ENCODE data around the gene CACNA1H.
"Not testable (repeated sequence)": the region's sequence is repeated elsewhere in the genome, so short reads cannot be mapped to it uniquely, and the experiment has no call there.

Gene CACNA1H

DNA sequence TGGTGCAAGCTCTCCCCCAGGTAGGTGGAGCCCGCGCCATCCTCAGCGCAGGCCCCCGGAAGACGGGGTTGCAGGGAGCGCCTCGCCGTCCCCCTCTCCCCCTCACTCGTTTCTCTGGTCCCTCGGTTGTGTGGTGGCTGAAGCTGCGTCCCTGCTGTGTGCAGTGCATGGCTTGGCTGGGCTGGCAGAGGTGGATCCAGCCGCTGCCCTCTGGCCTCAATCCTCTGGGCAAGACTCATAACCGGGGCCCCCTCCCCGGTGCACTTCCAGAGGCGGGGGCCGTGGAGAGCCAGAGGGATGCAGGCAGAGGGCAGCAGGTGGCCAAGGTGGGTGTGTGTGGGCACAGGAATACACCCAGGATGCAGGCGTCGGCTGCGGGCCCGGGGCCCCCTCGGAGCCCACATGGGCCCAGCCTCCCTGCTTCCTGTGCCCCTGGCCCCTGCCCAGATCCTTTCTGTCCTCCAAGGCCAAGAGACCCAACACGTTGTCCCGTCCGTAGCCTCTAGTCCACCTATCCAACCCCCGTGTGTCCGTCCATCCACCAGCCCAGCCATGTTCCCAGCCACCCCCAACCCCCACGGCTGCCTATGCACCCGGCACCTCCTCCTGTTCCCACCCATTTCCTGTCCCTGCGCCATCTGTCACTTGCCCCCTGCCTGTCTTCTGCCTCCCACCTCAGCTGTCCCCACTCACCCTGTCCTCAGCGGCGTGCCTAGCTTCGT, 62.8 kb downstream of the CACNA1H start:
- no peak for DNase-seq

DNA sequence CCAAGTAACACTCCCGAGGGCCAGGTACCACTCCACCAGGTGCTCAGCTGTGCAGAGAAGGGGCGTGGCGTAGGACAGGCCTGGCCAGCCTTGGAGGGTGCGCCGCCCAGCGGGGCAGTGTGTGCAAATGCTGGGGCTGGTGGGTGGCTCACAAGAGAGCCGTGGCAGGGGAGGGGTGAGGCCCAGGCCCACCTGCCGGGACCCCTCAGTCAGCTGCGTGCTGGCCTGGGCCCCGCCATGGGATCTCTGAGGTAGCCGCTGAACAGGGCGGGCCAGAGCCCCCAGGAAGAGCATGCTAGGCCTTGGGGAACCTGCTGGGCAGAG, 63.4 kb downstream of the CACNA1H start:
- no peak for DNase-seq

DNA sequence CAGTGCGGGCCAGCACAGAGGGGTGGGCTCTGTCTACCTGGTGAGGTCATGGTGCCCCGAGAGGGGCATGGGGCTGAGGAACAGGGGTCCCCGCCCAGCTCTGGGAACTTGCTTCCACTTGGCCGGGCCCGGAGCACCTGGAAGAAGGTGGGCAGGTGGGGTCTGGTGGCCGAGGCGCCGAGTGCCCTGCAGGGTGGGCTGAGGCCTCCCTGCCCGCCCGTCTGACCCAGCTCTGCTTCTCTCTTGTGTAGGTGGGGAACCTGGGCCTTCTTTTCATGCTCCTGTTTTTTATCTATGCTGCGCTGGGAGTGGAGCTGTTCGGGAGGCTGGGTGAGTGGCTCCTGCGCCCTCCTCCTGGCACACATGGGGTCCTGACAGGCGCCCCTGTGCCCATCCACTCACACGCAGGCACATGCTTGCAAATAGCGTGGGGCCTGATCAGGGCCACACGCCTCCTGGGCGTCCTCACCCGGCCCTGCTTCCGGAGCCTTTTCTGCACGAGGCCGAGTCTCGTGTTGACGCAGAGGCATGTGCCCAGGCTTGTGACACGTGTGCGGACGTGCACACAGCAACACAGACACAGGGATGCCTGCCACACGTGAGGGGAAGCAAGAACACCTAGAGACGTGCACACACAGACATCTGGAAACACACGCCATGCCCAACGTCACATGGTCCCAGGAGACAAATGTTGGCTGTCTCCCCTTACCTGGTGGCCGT, 63.9 kb downstream of the CACNA1H start:
- DNase-seq: no peak

DNA sequence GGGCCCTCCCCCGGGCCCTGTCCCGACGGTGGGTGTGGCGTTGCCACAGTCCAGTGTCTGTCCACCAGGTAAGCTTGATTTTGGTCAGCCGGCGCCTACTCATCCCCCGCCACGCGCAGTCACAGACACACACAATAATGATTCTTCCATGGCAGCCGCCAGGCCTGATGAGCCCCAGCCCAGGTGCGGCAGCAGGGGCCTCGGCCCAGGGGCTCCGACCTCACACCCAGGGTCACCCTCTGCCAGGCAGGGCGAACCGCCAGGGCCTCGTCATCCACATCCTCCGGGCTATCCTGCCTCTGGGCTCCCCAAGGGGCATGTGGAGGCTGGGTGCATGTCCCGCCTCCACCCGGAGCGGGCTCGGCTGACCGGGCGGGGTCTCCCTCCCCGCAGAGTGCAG, 64.6 kb downstream of the CACNA1H start:
- DNase-seq: no peak

DNA sequence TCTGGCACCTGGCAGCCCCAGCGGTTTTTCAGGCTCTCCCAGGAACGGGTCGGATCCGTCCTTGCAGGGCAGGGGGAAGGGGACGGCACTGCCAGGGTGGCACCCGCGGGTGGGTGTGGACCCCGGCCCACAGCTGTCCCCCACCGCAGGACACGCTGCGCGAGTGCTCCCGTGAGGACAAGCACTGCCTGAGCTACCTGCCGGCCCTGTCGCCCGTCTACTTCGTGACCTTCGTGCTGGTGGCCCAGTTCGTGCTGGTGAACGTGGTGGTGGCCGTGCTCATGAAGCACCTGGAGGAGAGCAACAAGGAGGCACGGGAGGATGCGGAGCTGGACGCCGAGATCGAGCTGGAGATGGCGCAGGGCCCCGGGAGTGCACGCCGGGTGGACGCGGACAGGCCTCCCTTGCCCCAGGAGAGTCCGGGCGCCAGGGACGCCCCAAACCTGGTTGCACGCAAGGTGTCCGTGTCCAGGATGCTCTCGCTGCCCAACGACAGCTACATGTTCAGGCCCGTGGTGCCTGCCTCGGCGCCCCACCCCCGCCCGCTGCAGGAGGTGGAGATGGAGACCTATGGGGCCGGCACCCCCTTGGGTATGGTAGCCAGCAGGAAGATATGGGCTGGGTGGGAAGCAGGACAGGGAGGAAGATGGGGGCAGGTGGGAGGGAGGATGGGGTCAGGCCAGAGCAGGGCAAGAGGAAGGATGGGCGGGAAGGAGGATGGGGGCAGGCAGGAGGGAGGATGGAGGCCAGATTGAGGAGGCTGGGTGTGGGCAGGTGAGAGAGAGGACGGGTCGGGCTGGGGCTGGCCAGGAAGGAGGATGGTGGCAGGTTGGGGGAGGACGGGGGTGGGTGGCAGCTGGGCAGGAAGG, 65.4 kb downstream of the CACNA1H start:
- DNase-seq: no peak

DNA sequence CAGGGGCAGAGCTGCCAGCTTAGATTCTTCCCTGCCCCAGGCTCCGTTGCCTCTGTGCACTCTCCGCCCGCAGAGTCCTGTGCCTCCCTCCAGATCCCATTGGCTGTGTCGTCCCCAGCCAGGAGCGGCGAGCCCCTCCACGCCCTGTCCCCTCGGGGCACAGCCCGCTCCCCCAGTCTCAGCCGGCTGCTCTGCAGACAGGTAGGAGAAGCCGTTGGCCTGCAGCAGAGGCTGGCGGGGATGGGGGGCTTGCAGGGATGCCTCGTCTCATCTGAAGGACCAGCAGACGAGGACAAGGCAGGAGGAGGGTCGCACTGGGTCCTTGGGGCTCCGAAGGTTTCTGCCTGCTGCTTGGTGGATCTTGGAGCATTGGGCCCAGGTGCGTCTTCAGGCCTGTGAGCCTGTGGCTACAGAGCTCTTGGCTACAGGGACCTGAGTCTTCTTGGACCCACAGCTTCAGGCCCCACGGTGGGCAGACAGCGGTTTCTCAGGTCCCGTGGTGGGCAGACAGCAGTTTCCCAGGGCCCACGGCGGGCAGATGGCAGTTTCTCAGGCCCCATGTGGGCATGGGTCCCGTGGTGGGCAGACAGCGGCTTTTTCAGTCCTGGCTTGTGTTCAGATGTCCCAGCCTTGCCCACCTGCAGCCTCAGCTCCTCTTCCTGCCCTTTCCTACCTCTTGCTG, 66.2 kb downstream of the CACNA1H start:
- DNase-seq: no peak

DNA sequence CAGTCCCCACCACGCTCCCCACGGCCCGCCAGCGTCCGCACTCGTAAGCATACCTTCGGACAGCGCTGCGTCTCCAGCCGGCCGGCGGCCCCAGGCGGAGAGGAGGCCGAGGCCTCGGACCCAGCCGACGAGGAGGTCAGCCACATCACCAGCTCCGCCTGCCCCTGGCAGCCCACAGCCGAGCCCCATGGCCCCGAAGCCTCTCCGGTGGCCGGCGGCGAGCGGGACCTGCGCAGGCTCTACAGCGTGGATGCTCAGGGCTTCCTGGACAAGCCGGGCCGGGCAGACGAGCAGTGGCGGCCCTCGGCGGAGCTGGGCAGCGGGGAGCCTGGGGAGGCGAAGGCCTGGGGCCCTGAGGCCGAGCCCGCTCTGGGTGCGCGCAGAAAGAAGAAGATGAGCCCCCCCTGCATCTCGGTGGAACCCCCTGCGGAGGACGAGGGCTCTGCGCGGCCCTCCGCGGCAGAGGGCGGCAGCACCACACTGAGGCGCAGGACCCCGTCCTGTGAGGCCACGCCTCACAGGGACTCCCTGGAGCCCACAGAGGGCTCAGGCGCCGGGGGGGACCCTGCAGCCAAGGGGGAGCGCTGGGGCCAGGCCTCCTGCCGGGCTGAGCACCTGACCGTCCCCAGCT, 67.3 kb downstream of the CACNA1H start:
- no peak for DNase-seq

DNA sequence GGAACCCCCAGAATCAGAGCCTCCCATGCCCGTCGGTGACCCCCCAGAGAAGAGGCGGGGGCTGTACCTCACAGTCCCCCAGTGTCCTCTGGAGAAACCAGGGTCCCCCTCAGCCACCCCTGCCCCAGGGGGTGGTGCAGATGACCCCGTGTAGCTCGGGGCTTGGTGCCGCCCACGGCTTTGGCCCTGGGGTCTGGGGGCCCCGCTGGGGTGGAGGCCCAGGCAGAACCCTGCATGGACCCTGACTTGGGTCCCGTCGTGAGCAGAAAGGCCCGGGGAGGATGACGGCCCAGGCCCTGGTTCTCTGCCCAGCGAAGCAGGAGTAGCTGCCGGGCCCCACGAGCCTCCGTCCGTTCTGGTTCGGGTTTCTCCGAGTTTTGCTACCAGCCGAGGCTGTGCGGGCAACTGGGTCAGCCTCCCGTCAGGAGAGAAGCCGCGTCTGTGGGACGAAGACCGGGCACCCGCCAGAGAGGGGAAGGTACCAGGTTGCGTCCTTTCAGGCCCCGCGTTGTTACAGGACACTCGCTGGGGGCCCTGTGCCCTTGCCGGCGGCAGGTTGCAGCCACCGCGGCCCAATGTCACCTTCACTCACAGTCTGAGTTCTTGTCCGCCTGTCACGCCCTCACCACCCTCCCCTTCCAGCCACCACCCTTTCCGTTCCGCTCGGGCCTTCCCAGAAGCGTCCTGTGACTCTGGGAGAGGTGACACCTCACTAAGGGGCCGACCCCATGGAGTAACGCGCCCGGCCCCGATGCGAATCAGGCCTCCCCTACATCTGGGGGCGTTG, 68.1 kb downstream of the CACNA1H start:
- DNase-seq: no peak

DNA sequence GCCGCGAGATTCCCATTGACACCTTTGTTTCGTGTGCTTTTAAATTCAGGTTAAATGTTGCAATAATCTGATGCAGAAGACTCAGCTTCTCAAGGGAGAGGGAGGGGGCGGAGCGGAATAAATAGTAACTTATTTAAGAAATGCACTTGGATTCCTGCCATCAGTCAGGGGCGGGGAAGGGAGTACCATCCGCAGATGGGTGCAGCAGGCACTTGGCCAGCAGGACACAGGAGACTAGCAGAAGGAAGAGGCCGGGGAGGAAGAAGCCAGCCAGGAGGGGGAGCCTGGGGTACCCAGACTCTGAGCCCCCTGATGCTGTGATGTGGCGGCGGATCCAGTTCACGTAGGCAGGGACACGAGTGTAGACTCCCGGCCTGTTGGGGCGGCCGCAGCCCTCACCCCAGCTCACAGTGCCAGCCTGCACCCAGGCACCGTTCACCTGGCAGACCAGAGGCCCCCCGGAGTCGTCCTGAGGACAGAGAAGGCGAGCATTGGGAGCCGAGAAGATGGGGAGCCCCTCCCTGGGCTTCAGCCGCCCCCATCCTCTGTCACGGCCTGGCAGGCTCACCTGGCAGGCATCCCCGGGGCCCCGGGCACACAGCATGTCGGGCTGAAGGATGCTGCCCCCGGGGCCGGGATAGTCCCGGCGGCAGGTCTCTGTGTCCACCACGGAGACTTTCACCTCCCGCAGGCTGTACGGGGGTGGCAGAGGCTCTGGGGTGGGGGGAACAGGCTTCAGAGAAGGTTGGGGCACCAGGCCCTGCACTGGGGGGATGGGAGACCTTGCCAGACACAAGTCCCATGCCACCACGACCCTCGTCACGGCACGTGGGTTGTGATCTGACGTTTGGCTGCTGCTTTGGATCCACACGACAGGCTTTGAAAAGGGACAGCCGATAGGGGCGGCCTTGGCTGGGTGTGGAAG, 69.0 kb downstream of the CACNA1H start:
- DNase-seq: no peak

DNA sequence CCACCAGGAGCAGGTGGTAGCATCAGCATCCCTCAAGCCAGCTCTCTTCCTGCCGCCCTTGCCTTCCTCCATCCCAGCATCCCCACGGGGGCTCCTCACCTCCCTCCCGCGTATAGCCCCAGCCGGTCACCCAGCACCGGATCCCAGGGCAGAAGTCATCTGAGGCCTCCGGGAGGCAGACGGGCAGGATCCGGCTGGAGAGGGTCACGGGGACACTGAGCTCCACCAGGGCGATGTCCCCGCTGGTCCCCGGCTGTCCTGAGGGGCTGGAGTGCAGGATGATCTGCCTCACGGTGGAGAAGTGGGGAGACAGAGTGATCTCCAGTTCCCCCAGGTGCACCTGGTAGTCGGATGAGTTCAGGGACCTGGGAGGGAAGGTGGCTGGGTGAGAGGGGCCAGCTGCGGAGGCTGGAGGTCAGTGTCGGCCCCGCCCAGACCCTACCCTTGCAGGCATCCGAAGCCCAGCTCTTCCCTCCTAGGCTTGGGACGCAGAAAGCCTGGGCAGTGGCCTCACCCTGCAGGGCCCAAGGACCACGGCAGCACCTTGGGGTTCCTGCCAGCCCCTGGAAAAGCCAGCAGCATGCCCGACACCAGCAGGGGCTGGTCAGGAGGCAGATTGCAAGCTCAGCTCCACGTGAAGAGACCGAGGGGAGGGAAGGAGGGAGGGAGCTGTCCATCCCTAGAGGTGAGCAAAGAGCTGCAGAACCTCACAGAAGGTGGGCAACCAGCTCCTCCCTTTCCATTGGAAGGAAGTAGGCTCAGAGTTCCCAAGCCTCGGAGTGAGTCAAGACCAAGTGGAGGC, 69.8 kb downstream of the CACNA1H start:
- DNase-seq: no peak

DNA sequence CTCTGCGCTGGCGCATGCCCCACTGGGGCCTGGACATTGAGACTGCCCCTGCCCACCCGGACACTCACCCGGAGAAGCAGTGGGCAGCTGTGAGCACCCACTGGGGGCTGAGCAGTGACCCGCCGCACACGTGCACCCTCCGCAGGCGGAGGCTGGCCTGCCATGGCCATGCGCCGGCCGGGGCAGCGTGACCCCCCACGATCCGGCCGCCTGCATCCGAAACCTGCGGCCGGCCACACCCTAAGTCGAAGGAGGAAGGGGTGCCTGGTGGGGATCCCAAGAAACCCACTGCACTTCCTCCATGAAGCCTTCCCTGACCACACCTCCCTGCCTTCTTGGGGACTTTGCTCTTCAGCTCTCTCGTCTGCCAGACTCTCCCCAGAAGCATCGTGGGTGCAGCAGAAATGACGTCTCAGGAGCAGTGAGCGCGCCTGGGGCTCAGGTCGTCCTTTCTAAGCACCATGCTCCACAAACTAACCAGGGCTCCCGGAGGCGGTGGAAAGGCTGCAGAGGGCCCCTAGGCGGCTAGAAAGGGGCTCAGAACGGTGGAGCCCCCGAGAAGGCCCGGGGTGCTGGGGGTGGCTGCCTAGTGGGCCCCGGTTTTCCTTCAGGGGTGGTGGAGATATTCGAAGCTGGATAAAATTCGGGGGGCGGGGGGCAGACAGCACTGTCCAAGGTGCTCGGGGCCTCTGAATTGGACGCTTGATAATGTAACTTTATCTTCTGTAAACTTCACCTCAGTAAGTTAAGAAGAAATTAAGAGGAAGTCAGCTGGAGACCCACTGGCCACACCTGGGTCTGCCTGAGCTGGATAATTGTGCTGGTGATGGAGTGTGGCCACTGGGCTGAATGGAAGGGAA, 70.7 kb downstream of the CACNA1H start:
- no peak for DNase-seq

DNA sequence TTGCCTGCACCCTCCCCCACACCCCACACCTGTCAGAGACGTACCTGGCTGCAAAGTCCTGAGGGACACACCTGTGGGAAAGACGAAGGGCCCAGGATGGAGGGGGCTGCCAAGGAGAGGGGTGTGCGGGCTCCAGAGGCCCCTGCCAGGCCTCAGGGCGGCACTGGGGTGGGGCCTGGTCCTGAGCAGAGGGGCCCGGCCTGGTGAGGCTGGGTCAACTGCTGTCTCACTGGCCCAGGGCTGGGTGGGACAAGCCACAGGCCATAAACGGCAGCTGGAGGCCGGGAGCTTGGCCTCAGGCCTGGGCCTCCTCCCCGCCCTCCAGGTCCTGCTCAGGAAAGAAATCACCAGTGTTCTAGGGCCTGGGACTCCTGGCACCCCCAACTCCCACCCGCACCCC, 71.7 kb downstream of the CACNA1H start:
- DNase-seq: no peak

DNA sequence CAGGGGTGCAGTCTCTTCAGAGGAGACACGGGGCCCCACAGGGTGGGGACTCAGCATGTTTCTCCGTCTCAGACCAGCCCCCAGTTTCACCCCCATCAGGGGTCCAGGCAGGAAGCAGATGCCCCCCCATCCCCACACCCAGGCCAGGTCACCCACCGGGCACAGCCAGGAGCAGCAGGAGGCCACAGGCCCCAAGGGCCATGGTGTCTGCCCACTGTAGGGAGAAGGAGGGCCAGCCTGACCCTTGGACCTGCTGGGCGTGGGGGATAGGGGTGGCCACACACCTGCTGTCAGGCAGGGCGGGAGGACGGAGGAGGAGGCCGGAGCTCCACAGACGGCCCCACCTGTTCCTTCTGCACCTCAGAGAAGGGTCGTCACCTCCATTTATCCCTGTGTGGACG, 72.1 kb downstream of the CACNA1H start, which contains the start of gene TPSG1:
TPSG1 (minus strand) TSS at position 218 of the 401 bp plus-strand sequence; CDS start at position 202, 16 bp downstream.
- DNase-seq: no peak

DNA sequence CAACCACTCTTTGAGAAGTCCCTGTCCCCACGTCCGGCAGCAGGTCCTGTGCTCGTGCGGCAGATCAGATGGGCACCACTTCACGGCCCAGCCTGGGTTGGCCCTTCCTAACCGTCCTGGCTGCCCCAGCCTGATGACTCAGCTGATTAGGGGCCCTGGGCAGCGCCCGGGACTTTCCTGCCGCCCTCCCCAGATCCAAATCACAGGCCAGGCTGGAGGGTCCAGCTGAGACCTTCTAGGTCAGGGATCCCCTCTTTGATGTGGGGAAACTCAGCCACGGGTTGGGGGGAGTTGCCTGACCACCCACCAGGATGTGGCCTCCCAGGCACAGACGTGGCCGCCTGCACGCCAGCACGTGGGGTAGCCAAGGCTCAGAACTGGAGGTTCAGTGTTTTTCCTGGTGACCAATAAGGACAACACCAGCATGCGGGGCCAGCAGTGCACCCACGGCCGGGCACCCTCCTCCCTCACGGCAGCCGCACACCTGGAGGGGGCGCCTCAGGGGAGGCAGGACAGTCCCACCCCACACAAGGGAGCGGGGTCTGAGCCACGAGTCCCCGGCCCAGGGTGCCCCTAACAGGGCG, 72.9 kb downstream of the CACNA1H start:
- DNase-seq: not testable (repeated sequence)

DNA sequence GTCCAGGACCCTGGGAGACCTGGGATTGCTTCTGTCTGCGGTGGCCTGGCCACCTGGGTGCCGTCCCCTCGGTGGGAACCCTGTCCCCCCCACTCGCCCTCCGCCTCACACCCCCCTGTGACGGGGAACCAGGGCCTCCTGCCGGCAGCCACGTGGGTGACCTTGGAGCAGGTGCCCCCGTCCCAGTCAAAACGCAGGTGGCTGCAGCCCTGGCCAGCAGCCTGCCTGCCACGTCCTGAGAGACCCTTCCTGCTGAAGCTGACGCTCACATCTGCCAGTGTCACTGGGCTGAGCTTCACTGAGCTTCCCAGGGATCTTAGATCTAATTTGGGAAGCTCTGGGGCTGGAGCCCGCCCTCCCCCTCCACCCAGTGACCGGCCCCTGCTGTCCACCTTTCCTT, 73.8 kb downstream of the CACNA1H start:
- not testable (repeated sequence) for DNase-seq

DNA sequence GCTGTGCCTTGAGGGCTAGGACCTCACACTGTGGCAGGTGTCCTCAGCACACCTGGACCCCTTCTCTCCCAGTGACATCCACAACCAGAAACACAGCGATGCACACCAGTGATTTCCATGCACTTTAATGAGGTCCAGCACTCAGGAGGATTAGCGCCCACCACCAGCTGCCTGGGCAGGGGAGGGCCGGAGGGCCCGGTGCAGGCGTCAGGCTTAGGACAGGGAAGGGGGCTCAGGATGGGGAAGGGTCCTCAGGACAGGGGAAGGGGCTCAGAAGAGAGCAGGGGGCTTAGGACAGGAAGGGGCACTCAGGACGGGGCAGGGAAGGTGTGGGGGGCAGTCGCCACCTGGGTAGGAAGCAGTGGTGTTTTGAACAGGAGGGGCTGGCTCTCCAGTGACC, 75.3 kb downstream of the CACNA1H start:
- not testable (repeated sequence) for DNase-seq

DNA sequence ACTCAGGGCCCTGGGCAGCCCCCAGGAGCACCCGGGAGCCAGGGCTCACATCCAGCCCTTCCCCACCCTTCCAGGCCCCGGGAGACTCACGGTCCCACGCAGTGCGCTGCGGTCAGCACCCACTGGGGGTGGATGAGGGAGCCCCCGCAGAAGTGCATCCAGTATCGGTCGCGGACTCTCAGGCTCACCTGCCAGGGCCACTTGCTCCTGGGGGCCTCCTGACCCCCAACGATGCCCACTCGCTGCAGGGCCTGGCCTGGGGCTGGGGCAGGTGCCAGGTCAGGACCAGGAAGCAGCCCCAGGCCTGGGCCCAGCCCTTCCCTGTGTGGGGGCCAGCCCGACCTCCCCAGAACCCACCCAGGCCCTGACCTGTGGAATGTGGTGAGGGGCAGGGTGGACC, 76.6 kb downstream of the CACNA1H start:
- not testable (repeated sequence) for DNase-seq

DNA sequence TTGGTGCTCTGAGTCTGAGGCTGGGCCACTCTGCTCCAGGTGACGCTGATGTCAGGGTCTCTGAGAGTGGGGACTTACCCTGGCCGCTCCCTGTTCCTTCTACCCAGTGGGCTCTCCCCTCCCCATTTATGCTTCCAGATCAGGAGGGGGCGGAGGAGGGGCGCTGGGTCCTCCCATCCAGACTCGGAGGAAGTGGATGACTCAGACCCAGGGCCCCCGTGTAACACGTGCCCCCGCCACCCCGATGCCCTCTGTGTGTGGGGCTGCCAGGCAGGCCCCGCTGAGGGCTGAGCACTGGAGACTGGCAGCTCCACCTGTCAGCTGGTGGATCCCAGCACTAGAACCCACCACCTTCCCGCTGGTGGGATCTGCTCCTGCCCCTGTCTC, 77.2 kb downstream of the CACNA1H start, which contains the start of gene TPSB2:
TPSB2 (minus strand) TSS at position 101 of the 387 bp plus-strand sequence. CDS start 233 bp downstream, outside the sequence.
- DNase-seq: not testable (repeated sequence)

Data from activated CD4-positive, alpha-beta T cell treated with anti-CD3 and anti-CD28 coated beads for 48 hours (primary cell).